ENCODE results near the gene ELN.

DNA sequence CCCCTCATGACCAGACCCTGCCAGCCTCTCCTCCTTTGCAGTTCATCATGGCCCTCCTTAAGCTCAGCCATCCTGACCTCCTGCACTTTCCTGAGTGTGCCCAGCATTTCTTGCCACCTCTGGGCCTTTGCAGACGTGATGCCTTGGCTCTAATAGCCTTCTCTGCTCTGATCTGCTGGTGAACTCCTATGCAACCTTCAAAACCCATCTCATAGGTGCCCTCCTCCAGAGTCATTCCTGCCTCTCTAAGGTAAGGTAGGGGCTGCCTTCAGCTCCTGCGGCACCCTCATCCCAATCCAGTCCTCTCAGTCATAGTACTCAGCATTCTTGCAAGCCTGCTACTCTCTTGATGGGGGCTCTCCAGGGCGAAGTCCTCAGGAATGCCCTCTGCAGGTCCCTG is 19.3 kb upstream of the ELN start:
- TF ChIP-seq, protein P1, sequence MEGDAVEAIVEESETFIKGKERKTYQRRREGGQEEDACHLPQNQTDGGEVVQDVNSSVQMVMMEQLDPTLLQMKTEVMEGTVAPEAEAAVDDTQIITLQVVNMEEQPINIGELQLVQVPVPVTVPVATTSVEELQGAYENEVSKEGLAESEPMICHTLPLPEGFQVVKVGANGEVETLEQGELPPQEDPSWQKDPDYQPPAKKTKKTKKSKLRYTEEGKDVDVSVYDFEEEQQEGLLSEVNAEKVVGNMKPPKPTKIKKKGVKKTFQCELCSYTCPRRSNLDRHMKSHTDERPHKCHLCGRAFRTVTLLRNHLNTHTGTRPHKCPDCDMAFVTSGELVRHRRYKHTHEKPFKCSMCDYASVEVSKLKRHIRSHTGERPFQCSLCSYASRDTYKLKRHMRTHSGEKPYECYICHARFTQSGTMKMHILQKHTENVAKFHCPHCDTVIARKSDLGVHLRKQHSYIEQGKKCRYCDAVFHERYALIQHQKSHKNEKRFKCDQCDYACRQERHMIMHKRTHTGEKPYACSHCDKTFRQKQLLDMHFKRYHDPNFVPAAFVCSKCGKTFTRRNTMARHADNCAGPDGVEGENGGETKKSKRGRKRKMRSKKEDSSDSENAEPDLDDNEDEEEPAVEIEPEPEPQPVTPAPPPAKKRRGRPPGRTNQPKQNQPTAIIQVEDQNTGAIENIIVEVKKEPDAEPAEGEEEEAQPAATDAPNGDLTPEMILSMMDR (IDR thresholded peaks at IDR 0.05; ENCODE audit: low read depth, low read length), result no peak
- TF ChIP-seq, protein P2, sequence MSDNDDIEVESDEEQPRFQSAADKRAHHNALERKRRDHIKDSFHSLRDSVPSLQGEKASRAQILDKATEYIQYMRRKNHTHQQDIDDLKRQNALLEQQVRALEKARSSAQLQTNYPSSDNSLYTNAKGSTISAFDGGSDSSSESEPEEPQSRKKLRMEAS (IDR thresholded peaks at IDR 0.05; ENCODE audit: low read depth, low read length), result no peak
